Measurements from ENCODE around the gene GOLGA6D. TPM values are rescaled to one million over a fixed set of nuclear protein-coding genes. Genes with fewer than 3 reads are reported as not detected.
"Not testable (repeated sequence)": the region's sequence is repeated elsewhere in the genome, so short reads cannot be mapped to it uniquely, and the experiment has no call there.

GOLGA6D gene
- total RNA-seq, 4 donors from 2014 or later: not detected

DNA sequence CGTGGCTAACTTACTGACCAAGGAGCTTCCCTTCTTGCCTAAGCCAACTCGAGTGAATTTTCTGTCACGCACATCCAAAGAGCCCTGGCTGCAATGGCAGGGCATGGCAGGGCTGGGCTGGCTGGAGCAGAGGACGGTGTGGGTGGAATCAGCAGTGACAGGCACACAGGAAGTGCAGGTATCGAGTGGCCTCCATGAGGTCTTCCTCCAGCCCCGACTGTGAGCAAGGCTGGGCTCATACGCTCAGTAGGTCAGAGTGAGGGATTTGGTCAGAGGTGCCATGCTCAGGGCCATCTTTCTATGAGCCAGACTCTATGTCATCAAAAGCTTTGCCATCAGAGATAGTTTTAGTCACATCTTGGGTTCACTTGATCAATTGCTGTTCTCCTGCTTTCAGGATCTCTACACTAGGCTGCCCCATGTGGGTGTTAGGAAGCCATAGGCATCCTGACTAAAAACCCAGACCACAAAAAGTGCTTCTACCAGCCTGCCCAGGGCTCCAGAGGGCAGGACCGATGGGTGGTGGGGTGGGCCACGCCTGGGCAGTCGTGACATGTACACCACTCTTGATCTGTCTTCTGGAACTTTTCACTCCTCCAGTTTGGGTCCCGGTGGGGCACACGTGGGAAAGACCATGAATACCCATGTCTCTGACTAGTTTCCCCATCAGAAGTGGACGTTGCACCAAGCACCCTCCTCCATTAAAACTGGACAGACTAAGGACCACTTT, 30.6 kb downstream of the GOLGA6D start:
- intact Hi-C loops (cut with DNase I; ENCODE audit: low total_unique reads): no loop called here
- H3K4me3 ChIP-seq: no peak overlapping the region
- H3K27me3 ChIP-seq: no peaks in the 10 kb centered on the region
- H3K27ac ChIP-seq: no peak overlapping the region
- DNase-seq: no peak
- no peaks in the 10 kb centered on the region for H3K36me3 ChIP-seq
- no peaks in the 10 kb centered on the region for H3K4me1 ChIP-seq
- TF ChIP-seq POLR2A (IDR thresholded peaks at IDR 0.05): no peak
- TF ChIP-seq, protein P1, sequence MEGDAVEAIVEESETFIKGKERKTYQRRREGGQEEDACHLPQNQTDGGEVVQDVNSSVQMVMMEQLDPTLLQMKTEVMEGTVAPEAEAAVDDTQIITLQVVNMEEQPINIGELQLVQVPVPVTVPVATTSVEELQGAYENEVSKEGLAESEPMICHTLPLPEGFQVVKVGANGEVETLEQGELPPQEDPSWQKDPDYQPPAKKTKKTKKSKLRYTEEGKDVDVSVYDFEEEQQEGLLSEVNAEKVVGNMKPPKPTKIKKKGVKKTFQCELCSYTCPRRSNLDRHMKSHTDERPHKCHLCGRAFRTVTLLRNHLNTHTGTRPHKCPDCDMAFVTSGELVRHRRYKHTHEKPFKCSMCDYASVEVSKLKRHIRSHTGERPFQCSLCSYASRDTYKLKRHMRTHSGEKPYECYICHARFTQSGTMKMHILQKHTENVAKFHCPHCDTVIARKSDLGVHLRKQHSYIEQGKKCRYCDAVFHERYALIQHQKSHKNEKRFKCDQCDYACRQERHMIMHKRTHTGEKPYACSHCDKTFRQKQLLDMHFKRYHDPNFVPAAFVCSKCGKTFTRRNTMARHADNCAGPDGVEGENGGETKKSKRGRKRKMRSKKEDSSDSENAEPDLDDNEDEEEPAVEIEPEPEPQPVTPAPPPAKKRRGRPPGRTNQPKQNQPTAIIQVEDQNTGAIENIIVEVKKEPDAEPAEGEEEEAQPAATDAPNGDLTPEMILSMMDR (IDR thresholded peaks at IDR 0.05): no peak
- no peaks in the 10 kb centered on the region for H3K9me3 ChIP-seq

DNA sequence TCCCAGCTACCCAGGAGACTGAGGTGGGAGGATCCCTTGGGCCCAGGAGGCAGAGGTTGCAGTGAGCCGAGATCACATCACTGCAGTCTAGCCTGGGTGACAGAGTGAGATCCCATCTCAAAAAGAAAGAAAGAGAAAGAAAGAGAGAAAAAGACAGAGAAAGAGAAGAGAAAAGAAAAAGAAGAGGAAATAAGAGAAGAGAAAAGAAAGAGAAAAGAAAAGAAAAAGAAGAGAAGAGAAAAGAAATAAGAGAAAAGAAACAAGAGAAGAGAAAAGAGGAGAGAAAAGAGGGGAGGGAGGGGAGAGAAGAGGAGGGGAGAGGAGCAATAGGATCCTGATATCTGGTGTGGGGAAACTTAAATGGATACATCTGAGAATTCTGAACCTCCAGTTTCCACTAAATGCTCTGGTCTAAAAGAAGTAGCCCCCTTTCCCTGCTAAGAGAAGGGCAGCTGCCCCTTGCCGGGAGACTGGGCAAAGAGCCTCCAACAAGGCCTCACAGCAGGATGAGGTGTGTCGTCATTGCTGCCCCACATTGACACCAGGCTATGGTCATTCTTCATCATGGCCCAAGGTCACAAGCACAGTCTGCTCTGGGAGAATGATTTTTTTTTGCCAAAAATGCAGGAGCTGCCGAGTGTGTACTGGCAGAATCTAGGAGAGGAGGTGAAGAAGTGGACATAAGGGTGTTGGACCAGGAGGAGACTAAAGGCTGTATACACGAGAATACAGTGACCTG, 32.1 kb downstream of the GOLGA6D start:
- Histone ChIP-seq H3K27ac (no peak overlapping the region), H3K9me3 (no peaks in the 10 kb centered on the region)
- intact Hi-C loops (cut with DNase I; ENCODE audit: low total_unique reads): no loop called here

DNA sequence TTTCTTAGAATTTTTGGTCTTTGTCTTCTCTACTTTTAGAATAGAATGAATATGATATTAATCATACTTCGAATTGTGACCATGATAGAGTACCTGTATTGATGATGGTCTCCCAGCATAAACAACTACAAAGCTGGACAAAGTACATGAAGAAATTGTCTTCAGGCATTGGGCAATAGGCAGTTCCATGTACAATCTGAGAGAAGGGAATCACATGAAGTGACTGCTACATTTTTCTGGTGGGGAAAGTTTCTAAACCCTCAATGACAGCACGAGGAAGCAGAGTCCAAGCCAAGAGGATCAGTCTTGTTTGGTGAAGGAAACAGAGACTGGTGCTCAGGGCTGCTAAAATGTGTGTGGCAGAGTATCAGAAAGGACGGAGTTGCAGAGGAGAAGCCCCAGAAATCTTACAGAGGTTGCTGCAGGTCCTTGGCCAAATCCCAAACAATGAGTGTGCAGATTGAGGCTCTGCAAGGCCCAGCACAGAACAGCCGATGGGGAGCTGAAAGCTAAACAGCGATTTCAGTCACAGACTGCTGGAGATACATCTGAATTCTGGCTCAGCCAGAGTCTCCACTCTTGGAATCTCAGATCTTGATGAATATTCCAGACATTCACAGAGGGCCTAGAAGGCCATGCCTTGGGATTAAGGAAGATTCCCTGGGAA, 36.7 kb downstream of the GOLGA6D start:
- H3K27ac ChIP-seq; H3K4me3 ChIP-seq; DNase-seq; H3K36me3 ChIP-seq; H3K27me3 ChIP-seq; H3K9me3 ChIP-seq; H3K4me1 ChIP-seq; intact Hi-C loops (cut with DNase I; ENCODE audit: low total_unique reads): not testable (repeated sequence)

More for the DNA sequence above, 32.1 kb downstream of the GOLGA6D start:
- Histone ChIP-seq H3K4me3 (no peak overlapping the region), H3K27me3 (no peaks in the 10 kb centered on the region), H3K36me3 (no peaks in the 10 kb centered on the region), H3K4me1 (no peaks in the 10 kb centered on the region)
- TF ChIP-seq POLR2A (IDR thresholded peaks at IDR 0.05): no peak
- TF ChIP-seq, protein P1 (IDR thresholded peaks at IDR 0.05): no peak
- DNase-seq: no peak

DNA sequence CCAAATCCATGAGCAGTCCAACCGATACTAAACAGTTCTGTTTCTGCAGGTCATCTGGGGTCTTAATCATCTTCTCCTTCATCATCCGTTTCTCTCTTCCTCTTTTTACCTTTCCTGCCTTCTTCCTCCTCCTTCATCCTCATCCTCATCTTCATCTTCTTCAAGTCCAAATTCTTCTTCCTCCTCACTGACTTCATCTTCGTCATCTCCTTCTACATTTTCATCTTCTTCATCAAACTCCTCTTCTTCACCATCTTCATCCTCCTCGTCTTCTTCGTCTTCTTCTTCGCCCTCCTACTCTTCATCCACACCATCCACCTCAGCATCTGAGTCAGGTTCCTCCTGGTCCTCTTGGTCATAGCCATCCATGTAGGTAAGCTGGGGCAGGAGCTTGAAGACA, 39.1 kb downstream of the GOLGA6D start:
- DNase-seq: no peak
- H3K9me3 ChIP-seq: no peaks in the 10 kb centered on the region
- intact Hi-C loops (cut with DNase I; ENCODE audit: low total_unique reads): no loop called here
- H3K36me3 ChIP-seq: no peaks in the 10 kb centered on the region
- no peak for TF ChIP-seq POLR2A (IDR thresholded peaks at IDR 0.05)
- TF ChIP-seq, protein P1 (IDR thresholded peaks at IDR 0.05): no peak
- no peaks in the 10 kb centered on the region for H3K4me1 ChIP-seq
- H3K4me3 ChIP-seq: no peak overlapping the region
- H3K27me3 ChIP-seq: no peaks in the 10 kb centered on the region
- H3K27ac ChIP-seq: no peak overlapping the region

DNA sequence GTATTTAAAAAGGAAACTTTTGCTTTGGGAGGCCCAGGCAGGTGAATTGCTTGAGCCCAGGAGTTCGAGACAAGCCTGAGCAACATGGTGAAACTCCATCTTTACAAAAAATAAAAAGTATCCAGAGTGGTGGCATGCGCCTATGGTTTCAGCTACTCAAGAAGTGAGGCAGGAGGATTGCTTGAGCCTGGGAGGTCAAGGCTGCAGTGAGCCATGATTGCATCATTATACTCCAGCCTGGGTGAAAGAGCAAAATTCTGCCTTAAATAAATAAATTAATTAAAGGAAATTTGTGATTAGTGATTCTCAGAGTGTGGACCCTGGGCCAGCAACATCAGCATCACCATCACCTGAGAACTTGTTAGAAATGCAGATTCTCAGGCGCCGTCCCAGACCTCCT, 43.3 kb downstream of the GOLGA6D start:
- TF ChIP-seq, protein P1 (IDR thresholded peaks at IDR 0.05): no peak
- no peak for TF ChIP-seq POLR2A (IDR thresholded peaks at IDR 0.05)
- no peaks in the 10 kb centered on the region for H3K9me3 ChIP-seq
- no peaks in the 10 kb centered on the region for H3K36me3 ChIP-seq
- H3K27me3 ChIP-seq: no peaks in the 10 kb centered on the region
- DNase-seq: no peak
- H3K4me1 ChIP-seq: no peaks in the 10 kb centered on the region
- no peak overlapping the region for H3K4me3 ChIP-seq
- no peak overlapping the region for H3K27ac ChIP-seq
- intact Hi-C loops (cut with DNase I; ENCODE audit: low total_unique reads): no loop called here

All from uterus (tissue), 4 donors.